Liver (tissue), 3 donors: ENCODE data around the gene MAP3K3.

Experiments
- ATF3 ChIP-seq: IDR thresholded peaks from 2 replicates; pipeline ENCODE4 v1.6.1; 2016; ENCODE audit warnings: antibody characterized with exemption
- CTCF ChIP-seq: fragments of 150-350 bp; IDR thresholded peaks from 2 replicates; pipeline ENCODE4 v1.5.1; 2017; ENCODE audit warnings: improper control_type of control experiment, low read depth, low read length; ENCODE audit not compliant: missing input control
- JUND ChIP-seq, 2 donors: IDR thresholded peaks; 2 replicates each; pipeline ENCODE4 v1.6.1; 2016; ENCODE audit warnings: antibody characterized with exemption in 2 of 2
- MAX ChIP-seq: IDR thresholded peaks from 2 replicates; pipeline ENCODE4 v1.6.1; 2016; ENCODE audit warnings: antibody characterized with exemption
- RAD21 ChIP-seq, 2 donors: IDR thresholded peaks; 2 replicates each; pipeline ENCODE4 v1.6.1; 2016; ENCODE audit warnings: antibody characterized with exemption in 2 of 2, mild to moderate bottlenecking in 2 of 2
- REST ChIP-seq: IDR thresholded peaks from 2 replicates; pipeline ENCODE4 v1.6.1; 2016; ENCODE audit warnings: antibody characterized with exemption, mild to moderate bottlenecking
- RXRA ChIP-seq, 2 donors: IDR thresholded peaks; 2 replicates each; pipeline ENCODE4 v1.6.1; 2017 to 2018; ENCODE audit warnings: antibody characterized with exemption in 2 of 2, mild to moderate bottlenecking in 1 of 2
- SP1 ChIP-seq: IDR thresholded peaks from 2 replicates; pipeline ENCODE4 v1.6.1; 2018; ENCODE audit warnings: antibody characterized with exemption, mild to moderate bottlenecking
- TAF1 ChIP-seq: conservative IDR thresholded peaks from 2 replicates; pipeline ENCODE4 v1.6.1; 2016; ENCODE audit warnings: antibody characterized with exemption, mild to moderate bottlenecking
- donor health status: healthy.
- donor health status: healthy.

GRCh38 chr17:63640038-63640437 lies 17.8 kb downstream of the MAP3K3 start:
- TF ChIP-seq CTCF = no peak
- TF ChIP-seq MAX = no peak
- TF ChIP-seq REST = no peak
- no peak for TF ChIP-seq SP1
- no peak for TF ChIP-seq ATF3
- TF ChIP-seq TAF1 = no peak
- TF ChIP-seq RXRA (IDR thresholded peaks at IDR 0.05) = no peak
- no peak for TF ChIP-seq JUND (IDR thresholded peaks at IDR 0.05)
- TF ChIP-seq RAD21 (IDR thresholded peaks at IDR 0.05) = no peak
